ENCODE results near the gene CFB.
"Not testable (repeated sequence)": the region's sequence is repeated elsewhere in the genome, so short reads cannot be mapped to it uniquely, and the experiment has no call there.

Gene CFB

DNA sequence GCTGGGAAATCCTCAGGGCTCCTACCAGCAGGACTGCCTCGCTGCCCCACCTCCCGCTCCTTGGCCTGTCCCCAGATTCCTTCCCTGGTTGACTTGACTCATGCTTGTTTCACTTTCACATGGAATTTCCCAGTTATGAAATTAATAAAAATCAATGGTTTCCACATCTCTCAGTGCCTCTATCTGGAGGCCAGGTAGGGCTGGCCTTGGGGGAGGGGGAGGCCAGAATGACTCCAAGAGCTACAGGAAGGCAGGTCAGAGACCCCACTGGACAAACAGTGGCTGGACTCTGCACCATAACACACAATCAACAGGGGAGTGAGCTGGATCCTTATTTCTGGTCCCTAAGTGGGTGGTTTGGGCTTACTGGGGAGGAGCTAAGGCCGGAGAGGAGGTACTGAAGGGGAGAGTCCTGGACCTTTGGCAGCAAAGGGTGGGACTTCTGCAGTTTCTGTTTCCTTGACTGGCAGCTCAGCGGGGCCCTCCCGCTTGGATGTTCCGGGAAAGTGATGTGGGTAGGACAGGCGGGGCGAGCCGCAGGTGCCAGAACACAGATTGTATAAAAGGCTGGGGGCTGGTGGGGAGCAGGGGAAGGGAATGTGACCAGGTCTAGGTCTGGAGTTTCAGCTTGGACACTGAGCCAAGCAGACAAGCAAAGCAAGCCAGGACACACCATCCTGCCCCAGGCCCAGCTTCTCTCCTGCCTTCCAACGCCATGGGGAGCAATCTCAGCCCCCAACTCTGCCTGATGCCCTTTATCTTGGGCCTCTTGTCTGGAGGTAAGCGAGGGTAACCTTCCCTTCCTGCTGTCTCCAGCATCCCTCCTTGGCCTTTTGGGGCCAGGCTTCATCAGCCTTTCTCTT is at the start of gene CFB:
TSS of gene CFB (plus strand) at position 589 of the 863 bp plus-strand sequence. CDS start at position 716, 127 bp downstream.
- DNase-seq: no peak

DNA sequence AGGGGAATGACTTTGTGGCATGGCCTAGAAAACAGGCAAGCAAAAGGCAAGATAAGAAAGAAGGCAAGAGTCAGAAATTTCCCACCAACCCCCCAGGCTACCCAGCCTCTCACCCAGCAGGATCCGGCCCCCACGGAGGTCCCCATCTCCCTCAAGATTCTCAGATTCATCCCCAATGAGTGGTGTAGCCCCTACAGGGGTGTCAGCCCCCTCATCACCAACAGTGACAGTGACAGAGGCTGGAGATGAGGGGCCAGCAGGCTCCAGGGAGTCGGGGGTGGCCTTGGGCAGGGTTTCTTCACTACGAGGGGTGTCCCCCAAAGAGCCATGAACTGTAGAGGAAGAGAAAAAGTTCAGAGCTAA is 49.4 kb upstream of the CFB start:
- no peak for DNase-seq

DNA sequence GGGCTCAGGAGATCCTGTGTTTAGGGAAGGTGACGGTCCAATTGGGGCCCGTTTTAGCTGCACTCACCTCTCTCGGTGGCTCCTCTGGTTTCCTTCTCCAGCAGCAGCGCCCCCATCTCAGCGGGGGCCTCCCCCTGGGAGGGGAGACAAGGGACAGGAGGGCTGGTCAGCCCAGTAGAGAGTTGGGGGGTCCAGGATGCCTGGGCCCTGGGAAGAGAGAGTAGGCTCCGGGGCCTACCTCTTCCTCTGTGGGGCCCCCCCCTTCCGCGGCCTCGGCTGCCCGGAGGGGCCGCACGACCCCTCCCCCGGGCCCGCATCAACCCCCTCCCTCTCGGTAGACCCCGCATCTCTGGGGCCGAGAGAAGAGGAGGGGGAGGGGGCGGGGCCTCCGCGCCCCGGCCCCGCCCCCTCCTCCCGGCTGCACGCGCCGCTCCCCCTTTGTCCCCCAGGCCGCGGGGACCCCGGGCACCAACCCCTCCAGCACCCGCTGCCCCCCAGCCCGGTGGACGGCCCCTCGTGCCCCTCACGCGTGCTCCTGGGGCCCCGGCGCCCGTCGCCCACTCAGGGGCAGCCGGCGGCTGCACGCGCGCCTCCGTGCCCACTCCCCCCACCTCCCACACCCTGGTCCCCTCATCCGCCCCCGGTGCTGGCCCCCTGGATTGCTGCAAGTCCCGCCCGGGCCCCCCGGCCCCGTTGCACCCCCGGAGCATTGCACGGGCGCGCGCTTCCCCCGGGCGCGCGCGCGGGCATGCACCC is 48.9 kb upstream of the CFB start:
- peak; percentile 53 for DNase-seq

DNA sequence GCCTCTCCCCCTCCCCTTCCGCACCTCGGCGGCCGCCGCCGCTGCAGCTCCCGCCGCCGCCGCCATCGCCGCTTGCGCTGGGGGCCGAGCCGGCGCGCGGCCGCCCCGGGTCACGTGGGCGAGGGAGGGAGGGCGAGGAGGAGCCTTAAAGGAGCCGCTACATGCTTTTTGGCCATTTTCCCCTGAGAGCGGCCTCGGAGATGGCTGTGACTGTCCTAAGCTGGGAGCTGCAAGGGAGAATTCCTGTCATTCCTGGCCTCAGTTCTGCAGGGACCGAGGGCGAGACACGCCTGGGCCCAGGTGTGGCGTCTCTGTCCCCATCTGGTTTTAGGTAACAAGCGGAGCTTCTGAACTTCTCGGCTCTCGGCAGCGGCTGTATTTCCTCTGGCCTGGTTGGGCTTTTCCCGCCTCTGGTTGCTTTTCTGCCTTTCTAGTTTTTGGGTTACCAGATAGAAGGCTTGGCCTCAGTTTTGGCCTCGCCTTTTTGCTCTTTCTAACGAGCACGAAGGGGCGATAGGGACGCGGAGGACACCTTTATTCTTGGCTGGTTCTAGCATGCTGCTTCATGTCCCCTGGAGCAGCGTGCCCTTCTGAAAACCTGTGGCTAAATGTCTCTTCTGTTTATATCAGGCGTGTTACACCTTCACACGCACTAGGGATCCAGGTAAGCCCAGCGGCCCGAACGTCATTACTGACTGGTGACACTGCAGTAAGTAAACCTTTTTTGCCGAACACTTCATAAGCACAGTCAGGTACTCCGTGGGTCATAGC is 48.1 kb upstream of the CFB start, which contains the start of gene EHMT2:
TSS of gene EHMT2 (minus strand) at position 87 of the 771 bp plus-strand sequence. CDS start at position 66, 21 bp downstream.
- peak; percentile 90 for DNase-seq

DNA sequence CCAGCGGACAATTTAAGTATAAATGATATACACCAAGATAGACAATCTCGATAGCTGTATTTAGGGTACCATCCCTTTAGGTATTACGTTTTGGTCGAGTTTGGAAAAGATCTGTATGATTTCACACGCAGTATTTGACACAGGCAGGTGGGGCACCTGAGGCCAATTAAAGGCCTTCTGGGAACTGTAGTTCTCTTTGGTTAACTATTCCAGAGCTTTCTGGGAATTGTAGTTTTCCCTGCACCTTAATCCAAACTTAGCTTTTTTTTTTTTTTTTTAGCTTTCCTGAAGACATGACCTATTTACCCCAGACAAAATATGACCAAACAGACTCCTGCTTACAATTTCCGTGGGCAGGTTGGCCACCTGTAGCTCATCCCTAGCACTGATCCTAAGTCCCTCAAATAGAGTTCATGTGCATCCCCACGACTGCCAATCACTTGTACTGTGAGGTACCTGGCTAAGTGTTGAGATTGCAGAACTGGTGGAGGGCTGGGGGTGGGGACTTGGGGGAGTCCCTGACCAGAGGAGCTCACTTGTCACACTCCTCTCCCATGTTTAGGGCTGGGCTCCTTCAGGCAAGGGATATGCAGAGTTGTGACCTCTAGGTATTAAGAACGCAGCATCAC is 47.4 kb upstream of the CFB start:
- DNase-seq: peak; percentile 82

DNA sequence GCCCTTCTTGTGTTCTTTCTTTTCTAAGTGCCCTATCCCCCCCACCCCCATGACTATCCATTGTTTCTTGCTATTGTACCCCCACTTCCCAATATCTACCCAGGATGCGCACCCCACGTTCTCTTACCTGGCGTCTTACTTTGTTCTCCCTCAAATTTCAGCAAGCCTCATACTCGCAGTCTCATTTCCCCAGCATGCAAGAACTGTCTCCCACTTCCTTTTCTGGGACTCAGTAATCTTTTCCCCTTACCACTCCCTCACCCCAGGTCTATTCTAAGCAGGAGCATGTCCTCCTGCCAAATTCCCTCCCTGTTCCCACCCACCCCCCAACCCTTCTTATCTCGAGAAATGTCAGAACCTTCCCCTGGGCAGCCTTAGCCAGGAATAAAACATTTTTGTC is 46.7 kb upstream of the CFB start:
- DNase-seq: no peak

DNA sequence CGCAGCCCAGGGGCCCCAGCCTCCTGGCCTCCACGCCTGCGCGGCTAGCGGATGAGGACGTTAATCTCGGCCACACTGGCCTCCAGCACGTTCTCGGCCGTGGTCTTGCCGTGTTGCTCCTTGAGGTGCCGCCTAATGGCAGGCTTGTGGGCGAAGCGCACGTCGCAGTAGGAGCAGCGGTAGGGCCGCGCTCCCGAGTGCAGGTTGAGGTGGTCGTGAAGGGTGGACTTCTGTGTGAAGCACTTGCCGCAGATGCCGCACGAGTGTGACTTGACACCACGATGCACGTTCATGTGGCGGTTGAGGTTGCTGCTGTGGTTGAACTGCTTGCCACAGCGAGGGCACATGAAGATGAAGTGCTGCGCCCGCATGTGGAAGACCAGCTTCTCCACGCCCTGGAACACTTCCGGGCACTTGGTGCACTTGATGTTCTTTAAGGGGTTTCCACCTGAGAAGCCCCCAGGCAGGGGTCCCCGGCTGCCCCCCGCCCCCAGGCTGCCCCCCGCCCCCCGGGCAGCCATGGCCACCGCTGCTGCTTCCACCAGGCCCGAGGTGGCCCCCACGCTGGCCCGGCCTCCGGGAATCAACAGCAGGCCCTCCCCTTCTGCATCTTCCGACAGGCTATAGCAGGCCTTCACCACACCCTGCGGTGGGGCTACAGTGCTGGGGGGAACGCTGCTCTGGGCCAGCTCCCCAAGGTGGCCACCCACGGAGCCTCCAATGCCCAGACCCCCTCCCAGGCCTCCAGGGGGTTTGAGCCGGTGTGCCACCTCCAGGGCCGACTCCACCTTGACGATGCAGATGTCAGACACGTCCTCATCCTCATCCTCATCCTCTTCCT is 45.8 kb upstream of the CFB start:
- no peak for DNase-seq

DNA sequence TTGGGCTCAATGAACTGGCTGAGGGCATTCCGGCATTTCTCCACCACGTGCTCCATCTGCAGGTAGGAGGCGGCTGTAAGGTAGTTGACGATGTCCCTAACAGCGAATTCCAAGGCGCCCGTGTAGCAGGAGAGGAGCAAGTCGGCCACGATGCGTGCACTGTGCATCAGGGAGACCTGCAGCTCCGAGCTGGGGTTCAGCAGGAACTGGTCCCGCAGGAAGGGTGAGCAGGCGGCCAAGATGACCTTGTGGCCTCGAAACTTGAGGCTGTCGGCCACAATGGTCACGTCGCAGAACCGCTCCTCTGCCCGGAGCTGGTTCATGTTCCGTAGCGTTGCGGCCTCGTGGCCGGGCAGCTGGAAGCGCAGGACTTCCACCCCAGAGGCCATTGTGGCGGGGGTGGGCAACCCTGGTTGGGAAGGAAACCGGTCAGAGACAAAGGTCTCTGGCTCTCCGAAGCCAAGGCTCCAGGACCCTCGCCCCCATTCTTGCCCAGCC is 44.9 kb upstream of the CFB start:
- DNase-seq: no peak

DNA sequence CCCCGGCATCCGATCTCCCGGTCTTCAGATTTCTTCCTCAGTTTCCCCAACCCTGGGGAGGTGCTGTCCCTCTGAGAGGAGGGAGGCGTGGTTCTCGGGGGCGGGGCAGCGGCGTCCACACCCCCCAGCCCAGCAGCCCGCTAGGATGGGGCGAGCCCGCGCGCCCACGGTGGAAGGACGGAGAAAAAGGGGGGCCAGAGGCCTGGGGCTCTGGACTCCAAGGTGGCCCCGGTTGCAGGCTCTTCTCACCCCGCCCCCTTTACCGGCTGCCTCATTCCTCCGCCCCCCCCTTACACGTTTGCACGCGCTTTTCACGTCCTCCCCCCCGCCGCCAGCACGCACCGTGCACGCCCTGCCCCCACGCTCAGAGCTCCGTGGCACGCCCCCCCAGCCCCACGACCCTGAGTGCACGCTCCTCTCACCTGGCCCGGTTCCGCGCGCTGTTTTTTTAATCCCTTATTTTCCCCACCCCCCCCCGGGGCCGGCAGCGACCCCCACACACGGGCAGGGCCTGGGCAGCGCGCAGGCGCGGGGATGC is 44.4 kb upstream of the CFB start:
- peak; percentile 79 for DNase-seq

DNA sequence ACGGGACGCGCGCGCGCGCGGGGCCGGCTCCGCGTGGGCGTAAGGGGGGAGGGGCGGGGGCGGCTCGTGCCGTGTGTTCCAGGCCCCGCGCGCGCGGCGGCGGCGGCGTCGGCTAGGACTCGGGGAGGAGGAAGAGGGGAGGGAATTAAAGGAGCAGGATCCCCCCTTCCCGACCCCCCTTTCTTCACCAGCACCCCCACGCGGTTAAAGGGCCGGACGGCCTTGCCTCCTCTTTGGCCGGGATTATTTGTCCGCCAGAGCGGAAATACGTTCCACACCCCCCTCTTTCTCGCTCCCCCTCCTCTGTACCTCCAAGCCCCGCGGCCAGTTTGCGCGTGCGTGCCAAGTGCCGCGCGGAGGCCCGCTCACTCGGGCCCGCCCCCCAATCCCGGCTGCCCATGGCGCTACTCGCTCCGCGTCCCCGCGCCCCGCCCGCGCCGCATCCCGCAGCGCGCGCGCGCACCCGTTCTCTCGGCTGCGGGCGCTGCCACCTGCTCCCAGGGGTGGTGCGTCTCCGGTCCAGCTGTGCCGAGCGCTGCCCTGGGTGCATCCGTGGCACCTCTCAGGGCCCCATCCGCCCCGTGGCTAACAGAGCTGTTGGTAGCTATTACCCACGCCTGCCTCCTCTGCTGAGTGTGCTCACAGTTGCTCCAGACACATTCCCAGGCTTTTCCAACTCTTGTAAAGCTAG is 43.8 kb upstream of the CFB start, which contains the start of gene ZBTB12:
TSS of gene ZBTB12 (minus strand) at position 134 of the 691 bp plus-strand sequence. CDS start 781 bp downstream, outside the sequence.
- peak; percentile 99 for DNase-seq

DNA sequence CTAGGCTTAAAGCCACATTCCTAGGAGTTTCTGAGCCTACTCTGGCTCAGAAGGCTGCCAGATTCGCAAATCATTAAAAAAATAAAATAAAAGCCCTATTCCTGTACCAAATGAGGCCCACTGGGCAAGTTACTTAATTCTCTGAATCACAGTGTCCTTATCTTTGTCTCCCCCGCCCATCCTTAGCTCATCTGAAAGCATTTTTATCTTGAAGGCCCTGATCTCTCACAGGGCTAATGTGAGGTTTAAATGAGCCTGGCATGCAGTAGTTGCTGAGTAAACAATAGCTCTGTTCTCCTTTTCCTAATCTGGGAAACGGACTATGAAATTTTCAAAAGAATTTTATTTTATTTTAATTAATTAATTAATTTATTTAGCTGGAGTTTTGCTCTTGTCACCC is 41.9 kb upstream of the CFB start:
- DNase-seq: no peak

DNA sequence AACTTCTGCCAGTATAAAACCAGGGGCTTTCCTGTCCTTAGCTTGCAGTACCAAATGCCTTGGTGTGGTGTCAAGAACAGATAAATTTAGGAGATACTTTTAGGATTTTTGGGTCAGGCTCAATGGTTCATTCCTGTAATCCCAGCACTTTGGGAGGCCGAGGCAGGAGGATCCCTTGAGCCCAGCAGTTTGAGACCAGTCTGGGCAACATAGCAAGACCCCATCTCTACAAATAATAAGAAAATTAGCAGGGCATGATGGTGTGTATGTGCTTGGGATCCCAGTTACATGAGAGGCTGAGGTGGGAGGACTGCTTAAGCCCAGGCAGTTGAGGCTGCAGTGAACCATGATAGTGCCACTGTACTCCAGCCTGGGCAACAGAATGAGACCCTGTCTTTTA is 40.9 kb upstream of the CFB start:
- DNase-seq: no peak

DNA sequence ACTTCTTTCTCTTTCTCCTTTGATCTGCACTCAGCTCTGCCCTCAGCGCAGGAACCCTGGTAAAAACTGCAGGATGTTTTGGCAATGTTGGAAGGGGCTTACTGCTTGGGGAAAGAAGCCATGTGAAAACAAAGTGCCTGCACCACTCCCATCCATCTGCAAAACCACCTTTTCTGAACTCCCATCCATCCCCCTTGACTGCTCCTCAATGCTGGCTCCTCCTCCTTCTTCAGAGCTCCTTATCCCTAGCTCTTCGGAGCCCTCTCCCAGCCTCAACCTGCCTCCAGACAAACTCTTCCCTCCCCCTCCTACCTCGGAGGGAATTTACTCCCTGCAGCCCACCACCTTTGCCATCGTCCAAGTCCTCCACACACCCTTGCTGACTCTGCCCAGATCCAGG is 39.8 kb upstream of the CFB start:
- DNase-seq: peak; percentile 22

DNA sequence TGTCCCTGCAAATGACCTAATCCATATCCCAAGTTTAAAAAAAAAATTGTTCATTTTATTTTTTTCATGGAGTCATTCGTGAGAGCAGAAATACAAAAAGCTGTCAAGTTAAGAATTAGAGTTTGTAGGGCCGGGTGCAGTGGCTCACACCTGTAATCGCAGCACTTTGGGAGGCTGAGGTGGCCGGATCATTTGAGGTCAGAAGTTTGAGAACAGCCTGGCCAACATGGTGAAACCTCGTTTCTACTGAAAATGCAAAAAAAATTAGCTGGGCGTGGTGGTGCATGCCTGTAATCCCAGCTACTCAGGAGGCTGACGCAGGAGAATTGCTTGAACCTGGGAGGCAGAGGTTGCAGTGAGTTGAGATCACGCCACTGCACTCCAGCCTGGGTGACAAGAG is 39.2 kb upstream of the CFB start:
- DNase-seq: not testable (repeated sequence)

DNA sequence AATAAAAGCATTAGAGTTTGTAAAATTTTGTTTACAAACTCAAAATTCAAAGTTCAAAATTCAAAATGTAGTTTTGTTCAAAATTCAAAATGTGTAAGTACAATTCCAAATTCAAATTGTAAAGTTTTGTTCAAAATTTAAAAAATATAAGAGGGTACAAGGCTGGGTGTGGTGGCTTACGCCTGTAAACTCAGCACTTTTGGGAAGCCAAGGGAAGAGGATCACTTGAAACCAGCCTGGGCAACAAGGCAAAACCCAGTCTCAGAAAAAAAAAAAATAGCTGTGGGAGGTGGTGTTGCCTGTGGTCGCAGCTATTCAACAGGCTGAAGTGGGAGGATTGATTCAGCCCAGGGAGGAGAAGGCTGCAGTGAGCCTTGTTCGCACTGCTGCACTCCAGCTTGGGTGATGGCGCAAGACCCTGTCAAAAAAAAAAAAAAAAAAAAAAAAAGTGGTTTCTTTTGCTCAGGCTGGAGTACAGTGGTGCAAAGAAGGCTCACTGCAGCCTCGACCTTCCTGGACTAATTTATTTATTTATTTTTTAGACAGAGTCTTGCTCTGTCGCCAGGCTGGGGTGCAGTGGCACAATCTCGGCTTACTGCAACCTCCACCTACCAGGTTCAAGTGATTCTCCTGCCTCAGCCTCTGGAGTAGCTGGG is 38.6 kb upstream of the CFB start:
- DNase-seq: no peak

DNA sequence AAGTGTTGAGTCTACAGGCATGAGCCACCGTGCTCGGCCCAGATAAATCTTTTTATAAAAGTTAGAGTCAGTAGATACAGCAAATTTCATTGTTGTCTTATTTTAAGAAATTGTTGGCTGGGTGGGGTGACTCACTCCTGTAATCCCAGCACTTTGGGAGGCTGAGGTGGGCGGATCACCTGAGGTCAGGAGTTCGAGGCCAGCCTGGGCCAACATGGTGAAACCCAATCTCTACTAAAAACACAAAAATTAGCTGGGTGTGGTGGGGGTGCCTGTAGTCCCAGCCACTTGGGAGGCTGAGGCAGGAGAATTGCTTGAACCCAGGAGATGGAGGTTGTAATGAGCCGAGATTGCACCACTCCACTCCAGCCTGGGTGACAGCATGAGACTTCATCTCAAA is 37.6 kb upstream of the CFB start:
- not testable (repeated sequence) for DNase-seq

DNA sequence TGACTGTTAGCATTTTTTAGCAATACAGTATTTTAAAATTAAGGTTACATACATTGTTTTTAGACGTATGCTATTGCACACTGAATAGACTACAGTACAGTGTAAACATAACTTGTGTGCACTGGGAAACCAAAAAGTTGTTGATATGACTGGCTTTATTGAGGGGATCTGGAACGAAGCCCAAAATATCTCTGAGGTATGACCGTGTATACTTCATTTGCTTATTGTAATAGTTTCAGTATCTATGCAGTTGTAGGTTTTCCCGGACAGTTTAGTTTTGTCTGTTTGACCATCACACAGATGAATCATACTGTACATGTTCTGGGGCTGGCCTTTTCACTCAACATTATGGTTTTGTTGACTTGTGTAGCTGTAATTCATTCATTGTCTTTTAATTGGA is 37.1 kb upstream of the CFB start:
- no peak for DNase-seq

DNA sequence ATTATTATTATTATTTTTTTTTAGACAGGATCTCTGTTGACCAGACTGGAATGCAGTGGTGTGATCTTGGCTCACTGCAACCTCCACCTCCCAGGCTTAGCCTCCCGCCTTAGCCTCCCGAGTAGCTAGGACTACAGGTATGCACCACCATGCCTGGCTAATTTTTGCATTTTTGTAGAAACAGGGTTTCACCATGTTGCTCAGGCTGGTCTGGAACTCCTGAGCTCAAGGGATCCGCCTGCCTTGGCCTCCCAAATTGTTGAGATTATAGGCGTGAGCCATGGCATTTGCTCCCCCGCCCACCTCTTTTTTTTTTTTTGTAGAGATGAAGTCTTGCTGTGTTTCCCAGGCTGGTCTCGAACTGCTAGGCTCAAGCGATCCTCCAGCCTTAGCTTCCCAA is 36.6 kb upstream of the CFB start:
- not testable (repeated sequence) for DNase-seq

DNA sequence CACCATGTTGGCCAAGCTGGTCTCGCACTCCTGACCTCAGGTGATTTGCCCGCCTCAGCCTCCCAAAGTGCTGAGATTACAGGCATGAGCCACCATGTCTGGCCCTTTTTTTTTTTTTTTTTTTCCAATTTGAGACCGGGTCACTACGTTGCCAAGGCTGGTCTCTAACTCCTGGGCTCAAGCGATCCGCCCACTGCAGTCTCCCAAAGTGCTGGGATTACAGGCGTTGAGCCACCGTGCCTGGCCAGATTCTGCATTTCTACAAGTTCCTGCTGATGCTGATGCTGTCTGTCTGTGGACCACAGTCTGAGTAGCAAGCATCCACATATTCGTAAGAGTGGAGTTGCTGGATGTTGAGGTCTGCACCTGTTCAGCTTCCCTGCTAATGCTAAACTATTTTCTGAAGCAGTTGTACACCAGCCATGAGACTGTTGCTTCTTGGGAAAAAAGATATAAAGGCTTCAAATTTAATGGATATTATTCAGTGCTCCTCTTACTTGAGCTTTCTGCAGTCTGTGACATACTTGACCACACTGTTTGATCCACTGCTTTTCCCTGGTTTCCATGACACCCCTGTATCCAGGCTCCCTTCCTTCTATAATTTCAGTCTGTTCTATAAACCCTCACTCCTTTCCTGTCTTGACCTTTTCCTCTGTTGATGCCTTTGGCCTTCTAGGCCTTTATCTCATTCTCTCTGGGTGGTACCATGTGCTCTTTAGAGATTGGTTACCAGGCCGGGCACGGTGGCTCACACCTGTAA is 33.9 kb upstream of the CFB start:
- DNase-seq: no peak

All from NCI-H82 (cell line).